Smooth muscle cell (in vitro differentiated cells): Measurements from ENCODE around the gene TTF2. TPM values are rescaled to one million over a fixed set of nuclear protein-coding genes. Genes with fewer than 3 reads are reported as not detected.

Experiments used
- DNase-seq: peaks from one replicate; lab custom pipeline; 2025; ENCODE audit not compliant: unreplicated experiment; lab: John Stamatoyannopoulos, UW
- H2AFZ ChIP-seq: fragments of 200-600 bp; sonication (generic); 2 replicates; pipeline ENCODE4 v1.6.0; 2016; ENCODE audit warnings: antibody characterized with exemption, low read depth, mild to moderate bottlenecking
- H3F3A ChIP-seq: fragments of 200-600 bp; sonication (generic); 2 replicates; pipeline ENCODE4 v1.6.0; 2017; ENCODE audit warnings: antibody characterized with exemption, low read depth
- H3K27ac ChIP-seq: fragments of 200-600 bp; sonication (generic); 2 replicates; pipeline ENCODE4 v1.5.1; 2016; ENCODE audit warnings: low read depth, mild to moderate bottlenecking
- H3K27me3 ChIP-seq: fragments of 200-600 bp; sonication (generic); 2 replicates; pipeline ENCODE4 v1.6.1; 2016; ENCODE audit warnings: low read depth, mild to moderate bottlenecking
- H3K36me3 ChIP-seq: fragments of 200-600 bp; sonication (generic); 2 replicates; pipeline ENCODE4 v1.5.1; 2016; ENCODE audit warnings: low read depth
- H3K4me1 ChIP-seq: fragments of 200-600 bp; sonication (generic); 2 replicates; pipeline ENCODE4 v1.5.1; 2016; ENCODE audit warnings: low read depth
- H3K4me2 ChIP-seq: fragments of 200-600 bp; sonication (generic); 2 replicates; pipeline ENCODE4 v1.6.0; 2016; ENCODE audit warnings: mild to moderate bottlenecking
- H3K4me3 ChIP-seq: fragments of 200-600 bp; sonication (generic); 2 replicates; pipeline ENCODE4 v1.5.1; 2016; ENCODE audit warnings: mild to moderate bottlenecking
- H3K79me2 ChIP-seq: fragments of 200-600 bp; sonication (generic); 2 replicates; pipeline ENCODE4 v1.6.0; 2016; ENCODE audit warnings: low read depth, mild to moderate bottlenecking
- H3K9ac ChIP-seq: fragments of 200-600 bp; sonication (generic); 2 replicates; pipeline ENCODE4 v1.6.0; 2016; ENCODE audit warnings: low read depth
- H3K9me3 ChIP-seq: fragments of 200-600 bp; sonication (generic); replicated peaks from 2 replicates; pipeline ENCODE4 v1.5.1; 2016; ENCODE audit warnings: low read depth
- H4K20me1 ChIP-seq: fragments of 200-600 bp; sonication (generic); 2 replicates; pipeline ENCODE4 v1.6.0; 2016; ENCODE audit warnings: low read depth
- WGBS: methylation state at CpG from one replicate; pipeline ENCODE4 v1.1.7; 2016; ENCODE audit warnings: low lambda C conversion rate; 5-methylcytosine and 5-hydroxymethylcytosine counted together
- polyA plus RNA-seq: library from polyadenylated mRNA; unstranded; fragments of >200 nt; fragmentation: Nextera tagmentation; extraction: Ambion mirVana; gene quantifications from 2 replicates; pipeline ENCODE4 v1.2.1, GENCODE V29; 2016
- total RNA-seq: library from RNA; depleted of rRNA; stranded (reverse); fragments of >200 nt; gene quantifications from 2 replicates; pipeline ENCODE4 v1.2.3, GENCODE V29; 2014
- TF ChIP-seq, protein P1 (sequence below): fragments of 200-600 bp; sonication (generic); IDR thresholded peaks from 2 replicates; pipeline ENCODE4 v1.5.1; 2017; ENCODE audit warnings: borderline replicate concordance, mild to moderate bottlenecking, antibody characterized with exemption; ENCODE audit not compliant: insufficient read depth, poor library complexity, severe bottlenecking

TTF2 gene
- total and polyA plus RNA-seq, 2 experiments from 2014 or later, result 4.9 to 8.2 TPM

DNA sequence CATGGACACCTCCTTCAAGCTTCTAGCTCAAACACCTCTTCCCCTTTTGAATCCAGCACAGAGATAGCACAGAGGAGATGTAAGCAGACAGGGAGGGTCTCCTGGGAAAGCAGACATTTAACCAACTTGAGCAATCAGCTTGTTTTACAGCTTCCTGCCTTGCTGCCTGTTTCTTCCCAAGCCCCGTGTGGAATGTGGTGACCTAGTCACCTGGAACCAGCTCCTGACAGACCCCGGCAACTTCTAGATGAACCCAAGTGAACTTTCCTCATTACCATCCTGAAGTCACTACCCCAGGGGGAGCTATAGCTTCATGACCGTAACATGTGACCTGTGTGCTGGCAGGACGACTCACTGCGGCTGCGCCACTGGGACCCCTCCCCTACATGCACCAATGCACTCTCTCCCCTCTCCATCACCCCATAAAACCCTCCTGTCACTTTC, 24.1 kb upstream of the TTF2 start:
- H3K4me3 ChIP-seq, result no peak overlapping the region
- H4K20me1 ChIP-seq, result no peaks in the 10 kb centered on the region
- H3K79me2 ChIP-seq, result no peaks in the 10 kb centered on the region
- no peak overlapping the region for H3K9ac ChIP-seq
- no peaks in the 10 kb centered on the region for H3K9me3 ChIP-seq
- TF ChIP-seq, protein P1, sequence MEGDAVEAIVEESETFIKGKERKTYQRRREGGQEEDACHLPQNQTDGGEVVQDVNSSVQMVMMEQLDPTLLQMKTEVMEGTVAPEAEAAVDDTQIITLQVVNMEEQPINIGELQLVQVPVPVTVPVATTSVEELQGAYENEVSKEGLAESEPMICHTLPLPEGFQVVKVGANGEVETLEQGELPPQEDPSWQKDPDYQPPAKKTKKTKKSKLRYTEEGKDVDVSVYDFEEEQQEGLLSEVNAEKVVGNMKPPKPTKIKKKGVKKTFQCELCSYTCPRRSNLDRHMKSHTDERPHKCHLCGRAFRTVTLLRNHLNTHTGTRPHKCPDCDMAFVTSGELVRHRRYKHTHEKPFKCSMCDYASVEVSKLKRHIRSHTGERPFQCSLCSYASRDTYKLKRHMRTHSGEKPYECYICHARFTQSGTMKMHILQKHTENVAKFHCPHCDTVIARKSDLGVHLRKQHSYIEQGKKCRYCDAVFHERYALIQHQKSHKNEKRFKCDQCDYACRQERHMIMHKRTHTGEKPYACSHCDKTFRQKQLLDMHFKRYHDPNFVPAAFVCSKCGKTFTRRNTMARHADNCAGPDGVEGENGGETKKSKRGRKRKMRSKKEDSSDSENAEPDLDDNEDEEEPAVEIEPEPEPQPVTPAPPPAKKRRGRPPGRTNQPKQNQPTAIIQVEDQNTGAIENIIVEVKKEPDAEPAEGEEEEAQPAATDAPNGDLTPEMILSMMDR, result no peak
- no peaks in the 10 kb centered on the region for H3K27me3 ChIP-seq
- WGBS, result 69% methylated on average over 6 of the region's 6 CpGs
- no peak overlapping the region for H3K27ac ChIP-seq
- no peaks in the 10 kb centered on the region for H3K36me3 ChIP-seq
- no peak for DNase-seq
- no peak overlapping the region for H3K4me2 ChIP-seq
- H2AFZ ChIP-seq, result no peak overlapping the region
- H3F3A ChIP-seq, result no peaks in the 10 kb centered on the region
- no peaks in the 10 kb centered on the region for H3K4me1 ChIP-seq

DNA sequence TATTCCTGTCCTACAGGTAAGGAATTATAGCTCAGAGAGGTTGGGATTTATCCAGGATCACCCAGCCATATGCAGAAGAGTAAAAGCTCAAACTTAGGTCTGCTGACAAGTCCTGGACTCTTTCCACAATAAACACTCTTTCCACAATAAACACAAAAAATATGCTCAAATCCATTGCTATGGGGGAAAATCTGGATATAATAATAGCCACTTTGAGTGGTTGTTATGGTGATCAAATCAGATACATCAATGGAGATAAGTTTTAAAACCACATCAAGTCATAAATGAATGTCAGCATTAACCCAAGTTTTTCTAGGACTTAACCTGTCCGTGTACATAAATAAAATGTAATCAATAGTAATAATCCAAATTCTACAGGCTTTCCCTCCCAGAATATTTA, 22.3 kb upstream of the TTF2 start:
- Histone ChIP-seq H3F3A (no peaks in the 10 kb centered on the region), H3K9ac (no peak overlapping the region), H3K79me2 (no peaks in the 10 kb centered on the region), H3K4me2 (no peak overlapping the region), H4K20me1 (no peaks in the 10 kb centered on the region), H3K4me1 (no peaks in the 10 kb centered on the region), H3K4me3 (no peak overlapping the region), H3K9me3 (no peaks in the 10 kb centered on the region), H3K36me3 (no peaks in the 10 kb centered on the region), H3K27ac (no peak overlapping the region), H2AFZ (no peak overlapping the region), H3K27me3 (no peaks in the 10 kb centered on the region)
- TF ChIP-seq, protein P1, result no peak
- no peak for DNase-seq
- WGBS, result 87% methylated on average over 1 of the region's 1 CpG

DNA sequence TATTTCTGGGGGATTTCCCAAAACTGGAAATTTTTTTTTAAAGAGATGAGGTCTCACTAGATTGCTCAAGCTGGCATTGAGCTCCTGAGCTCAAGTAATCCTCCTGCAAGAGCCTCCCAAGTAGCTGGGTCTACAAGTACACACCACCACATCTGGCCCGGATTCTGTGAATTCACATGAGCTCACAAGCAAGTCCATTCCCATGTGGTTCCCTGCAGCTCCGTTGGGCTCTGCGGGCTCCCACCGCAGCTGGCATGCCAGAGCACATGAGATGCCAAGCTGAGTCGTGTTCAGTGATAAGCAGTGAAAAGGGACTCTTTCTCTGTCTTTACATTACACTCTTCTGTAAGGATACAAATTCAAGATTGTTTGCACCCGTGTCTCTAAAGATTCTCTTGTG, 21.9 kb upstream of the TTF2 start:
- Histone ChIP-seq H3K9ac (no peak overlapping the region), H3F3A (no peaks in the 10 kb centered on the region), H3K27me3 (no peaks in the 10 kb centered on the region), H4K20me1 (no peaks in the 10 kb centered on the region), H3K4me3 (no peak overlapping the region), H3K79me2 (no peaks in the 10 kb centered on the region), H3K27ac (no peak overlapping the region), H3K9me3 (no peaks in the 10 kb centered on the region), H3K4me2 (no peak overlapping the region), H3K4me1 (no peaks in the 10 kb centered on the region), H3K36me3 (no peaks in the 10 kb centered on the region), H2AFZ (no peak overlapping the region)
- no peak for DNase-seq
- TF ChIP-seq, protein P1, result no peak
- WGBS, result 94% methylated on average over 6 of the region's 6 CpGs

DNA sequence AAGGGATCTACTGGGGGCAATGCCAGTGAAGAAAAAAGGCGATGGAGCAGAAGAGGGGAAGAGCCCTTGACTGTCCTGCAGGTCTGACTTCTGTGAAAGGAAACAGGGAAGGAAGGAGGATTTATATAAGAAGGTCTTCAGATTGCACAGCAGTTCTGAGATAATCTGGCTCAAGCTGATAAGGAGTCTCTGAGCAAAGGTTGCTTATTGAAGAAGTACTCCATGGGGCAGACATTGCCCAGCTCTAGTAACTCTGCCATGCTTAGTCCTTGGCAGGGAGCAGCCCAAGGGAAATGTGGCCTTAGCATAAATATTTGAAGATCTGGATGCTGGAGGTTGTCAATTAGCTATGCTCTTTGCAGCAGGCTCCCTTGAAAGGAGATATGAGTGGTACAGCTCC, 15.9 kb upstream of the TTF2 start:
- Histone ChIP-seq H3K4me3 (no peak overlapping the region), H3K79me2 (no peaks in the 10 kb centered on the region), H3K36me3 (no peaks in the 10 kb centered on the region), H3F3A (no peaks in the 10 kb centered on the region), H2AFZ (no peak overlapping the region), H3K9me3 (no peaks in the 10 kb centered on the region), H3K4me1 (no peaks in the 10 kb centered on the region), H4K20me1 (no peaks in the 10 kb centered on the region), H3K27me3 (no peaks in the 10 kb centered on the region), H3K27ac (no peak overlapping the region), H3K4me2 (no peak overlapping the region), H3K9ac (no peak overlapping the region)
- TF ChIP-seq, protein P1, result no peak
- WGBS, result 88% methylated on average over 1 of the region's 1 CpG
- DNase-seq, result no peak
